Liver (tissue), 9 donors: ENCODE results near the gene RFLNA. TPM values are rescaled to one million over a fixed set of nuclear protein-coding genes. Genes with fewer than 3 reads are reported as not detected.

Source experiments
- DNase-seq: peaks from one replicate; pipeline ENCODE4 v3.0.0-alpha.2; 2017; ENCODE audit warnings: low spot score
- H3K27ac ChIP-seq, 2 donors: one replicate each; pipeline ENCODE4 v1.7.0; 2013; ENCODE audit warnings: inconsistent platforms in 2 of 2, low read length in 2 of 2, control low read depth in 1 of 2, low read depth in 1 of 2, mild to moderate bottlenecking in 1 of 2
- H3K27me3 ChIP-seq, 4 donors: one replicate each; pipeline versions ENCODE4 v1.6.1 to v1.7.0; 2013; ENCODE audit warnings: low read length in 3 of 4, inconsistent platforms in 1 of 4, mild to moderate bottlenecking in 1 of 4, moderate library complexity in 1 of 4; ENCODE audit not compliant: control insufficient read depth in 4 of 4, insufficient read depth in 4 of 4
- H3K36me3 ChIP-seq, 4 donors: one replicate each; pipeline versions ENCODE4 v1.6.1 to v1.7.0; 2013; ENCODE audit warnings: low read length in 3 of 4, mild to moderate bottlenecking in 3 of 4, low read depth in 1 of 4, moderate library complexity in 1 of 4; ENCODE audit not compliant: control insufficient read depth in 4 of 4, insufficient read depth in 3 of 4
- H3K4me1 ChIP-seq, 4 donors: one replicate each; pipeline versions ENCODE4 v1.6.1 to v1.7.0; 2013; ENCODE audit warnings: low read length in 3 of 4, mild to moderate bottlenecking in 3 of 4, moderate library complexity in 1 of 4; ENCODE audit not compliant: control insufficient read depth in 4 of 4, insufficient read depth in 4 of 4
- H3K4me3 ChIP-seq, 3 donors: one replicate each; pipeline versions ENCODE4 v1.6.1 to v1.7.0; 2013; ENCODE audit warnings: low read length in 3 of 3, control low read depth in 1 of 3, low read depth in 1 of 3, mild to moderate bottlenecking in 1 of 3
- H3K9ac ChIP-seq, 2 donors: one replicate each; pipeline ENCODE4 v1.7.0; 2013; ENCODE audit warnings: low read length in 2 of 2, mild to moderate bottlenecking in 2 of 2, moderate library complexity in 2 of 2, control low read depth in 1 of 2, low read depth in 1 of 2
- H3K9me3 ChIP-seq, 4 donors: one replicate each; pipeline versions ENCODE4 v1.6.1 to v1.7.0; 2013; ENCODE audit warnings: low read length in 3 of 4; ENCODE audit not compliant: control insufficient read depth in 4 of 4
- ATF3 ChIP-seq: IDR thresholded peaks from 2 replicates; pipeline ENCODE4 v1.6.1; 2016; ENCODE audit warnings: antibody characterized with exemption
- CTCF ChIP-seq: fragments of 150-350 bp; IDR thresholded peaks from 2 replicates; pipeline ENCODE4 v1.5.1; 2017; ENCODE audit warnings: improper control_type of control experiment, low read depth, low read length; ENCODE audit not compliant: missing input control
- EGR1 ChIP-seq, 2 donors: IDR thresholded peaks; 2 replicates each; pipeline ENCODE4 v1.6.1; 2016 to 2018; ENCODE audit warnings: antibody characterized with exemption in 2 of 2, low read depth in 2 of 2
- FOXA2 ChIP-seq: IDR thresholded peaks from 2 replicates; pipeline ENCODE4 v1.6.1; 2016; ENCODE audit warnings: antibody characterized with exemption
- GABPA ChIP-seq, 2 donors: IDR thresholded peaks in 1 of 2; conservative IDR thresholded peaks in 1 of 2; 2 replicates each; pipeline ENCODE4 v1.6.1; 2016; ENCODE audit warnings: antibody characterized with exemption in 2 of 2, mild to moderate bottlenecking in 1 of 2, moderate library complexity in 1 of 2
- HNF4A ChIP-seq, 2 donors: conservative IDR thresholded peaks; 2 replicates each; pipeline ENCODE4 v1.6.1; 2016; ENCODE audit warnings: antibody characterized with exemption in 2 of 2, mild to moderate bottlenecking in 2 of 2
- HNF4G ChIP-seq: IDR thresholded peaks from 2 replicates; pipeline ENCODE4 v1.6.1; 2016; ENCODE audit warnings: antibody characterized with exemption
- JUND ChIP-seq, 2 donors: IDR thresholded peaks; 2 replicates each; pipeline ENCODE4 v1.6.1; 2016; ENCODE audit warnings: antibody characterized with exemption in 2 of 2
- MAX ChIP-seq: IDR thresholded peaks from 2 replicates; pipeline ENCODE4 v1.6.1; 2016; ENCODE audit warnings: antibody characterized with exemption
- NR2F2 ChIP-seq: IDR thresholded peaks from 2 replicates; pipeline ENCODE4 v1.6.1; 2016; ENCODE audit warnings: antibody characterized with exemption
- RXRA ChIP-seq, 2 donors: IDR thresholded peaks; 2 replicates each; pipeline ENCODE4 v1.6.1; 2017 to 2018; ENCODE audit warnings: antibody characterized with exemption in 2 of 2, mild to moderate bottlenecking in 1 of 2
- TAF1 ChIP-seq: conservative IDR thresholded peaks from 2 replicates; pipeline ENCODE4 v1.6.1; 2016; ENCODE audit warnings: antibody characterized with exemption, mild to moderate bottlenecking
- ZBTB33 ChIP-seq: IDR thresholded peaks from 2 replicates; pipeline ENCODE4 v1.6.1; 2016; ENCODE audit warnings: antibody characterized with exemption
- WGBS: extraction: QIAGEN DNeasy Blood & Tissue Kit; methylation state at CpG from one replicate; pipeline ENCODE4 v1.1.7; 2013; 5-methylcytosine and 5-hydroxymethylcytosine counted together
- polyA plus RNA-seq, 2 donors: library from polyadenylated mRNA; stranded (reverse) in 1 of 2; unstranded in 1 of 2; fragments of 200-250 nt in 1 of 2; fragments of >200 nt in 1 of 2; fragmentation: Nextera tagmentation in 1 of 2; extraction: Ambion mirVana in 1 of 2; gene quantifications; one replicate each; pipeline versions ENCODE4 v1.2.1 to v1.2.3, GENCODE V29; 2013 to 2015
- total RNA-seq, 2 donors: library from RNA; depleted of rRNA; stranded (reverse); fragments of >200 nt; gene quantifications; one replicate each; pipeline ENCODE4 v1.2.3, GENCODE V29; 2014
- TF ChIP-seq, protein P1 (sequence below): IDR thresholded peaks from 2 replicates; pipeline ENCODE4 v1.6.1; 2016; ENCODE audit warnings: antibody characterized with exemption, mild to moderate bottlenecking
- donor health status: healthy.
- donor health status: healthy.
- donor health status: healthy.
- donor health status: healthy.
- donor health status: healthy.

The RFLNA gene
- total RNA-seq = under 1 TPM in 1 of 2 donors, not detected in 1; 0.05 TPM
- under 1 TPM in 1 of 2 donors, not detected in 1; 0.05 TPM for polyA plus RNA-seq

DNA sequence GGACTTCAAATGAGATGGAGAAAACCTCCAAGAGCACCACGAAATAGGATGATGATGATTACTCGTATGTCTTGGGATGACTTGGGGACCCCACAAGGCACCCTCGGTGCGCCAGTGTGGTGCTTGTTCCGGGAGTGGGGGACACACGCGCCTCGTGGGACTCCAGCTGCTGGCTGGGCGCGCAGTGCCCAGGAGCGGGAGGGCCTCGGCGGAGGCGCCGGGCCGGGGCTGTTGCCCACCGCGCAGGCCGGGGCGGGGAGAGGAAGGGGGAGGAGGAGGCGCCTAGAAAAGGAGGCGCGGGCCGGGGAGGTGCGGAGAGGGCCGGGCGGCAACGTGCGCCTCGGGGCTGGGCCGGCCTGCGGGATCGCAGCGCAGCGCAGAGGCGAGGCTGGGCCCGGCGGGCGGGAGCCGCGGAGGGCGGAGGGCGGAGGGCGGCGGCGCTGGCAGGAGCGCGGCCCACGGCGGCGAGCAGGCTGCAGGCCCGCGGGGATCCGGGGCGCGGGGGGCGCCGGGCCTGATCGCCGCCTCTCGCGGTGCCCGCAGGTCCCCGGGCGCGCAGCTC, at the start of gene RFLNA:
TSS of gene RFLNA (plus strand) at position 314 of the 562 bp plus-strand sequence. CDS start 337 bp downstream, outside the sequence.
- Histone ChIP-seq H3K27ac (no peak within 1 kb of the TSS), H3K9ac (no peak within 1 kb of the TSS), H3K4me3 (peak within 1 kb of the TSS in 1 of 3 donors; percentile 21), H3K27me3 (peaks cover 0 to 6% (median 0%) of the 10 kb centered on the region in 4 donors), H3K4me1 (peaks cover 0 to 8% (median 3%) of the 10 kb centered on the region in 4 donors), H3K9me3 (no peaks in the 10 kb centered on the region), H3K36me3 (no peaks in the 10 kb centered on the region)
- no peak for DNase-seq
- 7% methylated on average over 66 of the region's 66 CpGs for WGBS
- no peak for TF ChIP-seq CTCF
- no peak for TF ChIP-seq GABPA (IDR thresholded peaks at IDR 0.05 in 1 of 2, conservative IDR thresholded peaks at IDR 0.05 in 1 of 2)
- TF ChIP-seq HNF4G = no peak
- TF ChIP-seq ZBTB33 = no peak
- no peak for TF ChIP-seq TAF1
- TF ChIP-seq MAX = no peak
- no peak for TF ChIP-seq HNF4A (conservative IDR thresholded peaks at IDR 0.05)

- peaks cover 0 to 2% (median 0%) of the 10 kb centered on the region in 4 donors for H3K27me3 ChIP-seq
- peaks cover 0 to 5% (median under 1%) of the 10 kb centered on the region in 4 donors for H3K9me3 ChIP-seq
- 51% methylated on average over 2 of the region's 2 CpGs for WGBS
- H3K36me3 ChIP-seq = no peaks in the 10 kb centered on the region
- no peak overlapping the region for H3K9ac ChIP-seq
- no peak overlapping the region for H3K27ac ChIP-seq
- TF ChIP-seq ATF3 (no peak), HNF4A (conservative IDR thresholded peaks at IDR 0.05) (no peak), RXRA (IDR thresholded peaks at IDR 0.05) (no peak), CTCF (no peak), NR2F2 (no peak), FOXA2 (no peak), JUND (IDR thresholded peaks at IDR 0.05) (no peak), EGR1 (IDR thresholded peaks at IDR 0.05; ENCODE audit: low read depth in 2 of 2) (no peak)
- TF ChIP-seq, protein P1, sequence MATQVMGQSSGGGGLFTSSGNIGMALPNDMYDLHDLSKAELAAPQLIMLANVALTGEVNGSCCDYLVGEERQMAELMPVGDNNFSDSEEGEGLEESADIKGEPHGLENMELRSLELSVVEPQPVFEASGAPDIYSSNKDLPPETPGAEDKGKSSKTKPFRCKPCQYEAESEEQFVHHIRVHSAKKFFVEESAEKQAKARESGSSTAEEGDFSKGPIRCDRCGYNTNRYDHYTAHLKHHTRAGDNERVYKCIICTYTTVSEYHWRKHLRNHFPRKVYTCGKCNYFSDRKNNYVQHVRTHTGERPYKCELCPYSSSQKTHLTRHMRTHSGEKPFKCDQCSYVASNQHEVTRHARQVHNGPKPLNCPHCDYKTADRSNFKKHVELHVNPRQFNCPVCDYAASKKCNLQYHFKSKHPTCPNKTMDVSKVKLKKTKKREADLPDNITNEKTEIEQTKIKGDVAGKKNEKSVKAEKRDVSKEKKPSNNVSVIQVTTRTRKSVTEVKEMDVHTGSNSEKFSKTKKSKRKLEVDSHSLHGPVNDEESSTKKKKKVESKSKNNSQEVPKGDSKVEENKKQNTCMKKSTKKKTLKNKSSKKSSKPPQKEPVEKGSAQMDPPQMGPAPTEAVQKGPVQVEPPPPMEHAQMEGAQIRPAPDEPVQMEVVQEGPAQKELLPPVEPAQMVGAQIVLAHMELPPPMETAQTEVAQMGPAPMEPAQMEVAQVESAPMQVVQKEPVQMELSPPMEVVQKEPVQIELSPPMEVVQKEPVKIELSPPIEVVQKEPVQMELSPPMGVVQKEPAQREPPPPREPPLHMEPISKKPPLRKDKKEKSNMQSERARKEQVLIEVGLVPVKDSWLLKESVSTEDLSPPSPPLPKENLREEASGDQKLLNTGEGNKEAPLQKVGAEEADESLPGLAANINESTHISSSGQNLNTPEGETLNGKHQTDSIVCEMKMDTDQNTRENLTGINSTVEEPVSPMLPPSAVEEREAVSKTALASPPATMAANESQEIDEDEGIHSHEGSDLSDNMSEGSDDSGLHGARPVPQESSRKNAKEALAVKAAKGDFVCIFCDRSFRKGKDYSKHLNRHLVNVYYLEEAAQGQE = no peak
- no peak for DNase-seq
- no peaks in the 10 kb centered on the region for H3K4me1 ChIP-seq
- no peak overlapping the region for H3K4me3 ChIP-seq
These were observed 47.6 kb upstream of the RFLNA start for GRCh38 chr12:124247331-124247730.
